Activated gamma-delta T cell treated with Interleukin-2 at 50 U/mL for 16 hours (primary cell): Measurements from ENCODE around the gene DIP2C.
"Not testable (repeated sequence)": the region's sequence is repeated elsewhere in the genome, so short reads cannot be mapped to it uniquely, and the experiment has no call there.

ENCODE experiments used
- DNase-seq: peaks from one replicate; pipeline ENCODE4 v3.0.0-alpha.2; 2020

Gene DIP2C

GRCh38 chr10:546971-547590, 142.4 kb downstream of the DIP2C start:
- no peak for DNase-seq

- no peak for DNase-seq
Measured at GRCh38 chr10:546451-546850, 143.0 kb downstream of the DIP2C start.

- DNase-seq: no peak
Measured at GRCh38 chr10:543862-544822, 145.3 kb downstream of the DIP2C start.

GRCh38 chr10:543131-543530, 146.3 kb downstream of the DIP2C start:
- DNase-seq: no peak

GRCh38 chr10:541750-542371, 147.6 kb downstream of the DIP2C start:
- DNase-seq: no peak

- no peak for DNase-seq
Measured at GRCh38 chr10:541041-541440, 148.4 kb downstream of the DIP2C start.

- no peak for DNase-seq
Measured at GRCh38 chr10:538895-539294, 150.6 kb downstream of the DIP2C start.

GRCh38 chr10:536935-537334, 152.5 kb downstream of the DIP2C start:
- no peak for DNase-seq

GRCh38 chr10:536371-536925, 153.0 kb downstream of the DIP2C start:
- DNase-seq: no peak

GRCh38 chr10:535952-536351, 153.5 kb downstream of the DIP2C start:
- DNase-seq: no peak

GRCh38 chr10:535051-535450, 154.4 kb downstream of the DIP2C start:
- no peak for DNase-seq

GRCh38 chr10:534047-534566, 155.4 kb downstream of the DIP2C start:
- no peak for DNase-seq

- DNase-seq: no peak
Measured at GRCh38 chr10:533611-534010, 155.9 kb downstream of the DIP2C start.

- no peak for DNase-seq
Measured at GRCh38 chr10:533186-533585, 156.3 kb downstream of the DIP2C start.

- DNase-seq: not testable (repeated sequence)
Measured at GRCh38 chr10:532331-532730, 157.1 kb downstream of the DIP2C start.

GRCh38 chr10:531541-531940, 157.9 kb downstream of the DIP2C start:
- no peak for DNase-seq

- DNase-seq: no peak
Measured at GRCh38 chr10:530717-531116, 158.8 kb downstream of the DIP2C start.

- DNase-seq: no peak
Measured at GRCh38 chr10:529468-530230, 159.8 kb downstream of the DIP2C start.

- no peak for DNase-seq
Measured at GRCh38 chr10:528173-529165, 161.0 kb downstream of the DIP2C start.

- no peak for DNase-seq
Measured at GRCh38 chr10:527416-527815, 162.1 kb downstream of the DIP2C start.

GRCh38 chr10:526651-527312, 162.7 kb downstream of the DIP2C start:
- no peak for DNase-seq
